A673 (cell line): Measurements from ENCODE around the gene DTNA.
A peak's percentile ranks its signal among the peaks of the same experiment; 100 is the strongest.

Source experiments
- CTCF ChIP-seq: fragments of 300-800, 200-600 bp; sonication (generic); conservative IDR thresholded peaks from 2 replicates; pipeline ENCODE4 v1.5.1; 2017; ENCODE audit warnings: low read depth, mild to moderate bottlenecking, antibody characterized with exemption, low read length, moderate library complexity, mixed read lengths
- EZH2 ChIP-seq: fragments of 200-600 bp; sonication (generic); IDR thresholded peaks from 2 replicates; pipeline ENCODE4 v1.6.1; 2017; ENCODE audit warnings: borderline replicate concordance, low read depth, mild to moderate bottlenecking, mixed read lengths, antibody characterized with exemption, low read length; ENCODE audit not compliant: poor library complexity, severe bottlenecking

GRCh38 chr18:34880882-34881834 lies 171.1 kb downstream of the DTNA start:
- TF ChIP-seq CTCF (peak; percentile 28; the same call in 1 of the 2 replicates), EZH2 (no peak)
